H9 (cell line): ENCODE results near the gene FOXO6. TPM values are rescaled to one million over a fixed set of nuclear protein-coding genes. Genes with fewer than 3 reads are reported as not detected.

Experiments
- DNase-seq: peaks from one replicate; pipeline ENCODE4 v3.0.0-alpha.2; 2017
- H2AFZ ChIP-seq: one replicate; pipeline ENCODE4 v1.6.1; 2013; ENCODE audit warnings: mild to moderate bottlenecking, low read length, control low read depth, moderate library complexity
- H2AK5ac ChIP-seq: 2 replicates; pipeline ENCODE4 v1.6.1; 2013; ENCODE audit warnings: low read length, control low read depth, mixed read lengths; ENCODE audit not compliant: insufficient read length
- H2BK120ac ChIP-seq: one replicate; pipeline ENCODE4 v1.6.1; 2013; ENCODE audit warnings: low read depth, mild to moderate bottlenecking, low read length, control low read depth, inconsistent platforms; ENCODE audit not compliant: poor library complexity, severe bottlenecking
- H2BK12ac ChIP-seq: 2 replicates; pipeline ENCODE4 v1.6.1; 2013; ENCODE audit warnings: low read length, control low read depth, mixed read lengths, low read depth; ENCODE audit not compliant: insufficient read length
- H2BK15ac ChIP-seq: 2 replicates; pipeline ENCODE4 v1.6.1; 2013; ENCODE audit warnings: low read depth, low read length, control low read depth
- H2BK20ac ChIP-seq: one replicate; pipeline ENCODE4 v1.6.1; 2013; ENCODE audit warnings: low read depth, mild to moderate bottlenecking, low read length, control low read depth, inconsistent platforms; ENCODE audit not compliant: poor library complexity, severe bottlenecking
- H2BK5ac ChIP-seq: 2 replicates; pipeline ENCODE4 v1.6.1; 2013; ENCODE audit warnings: low read length, control low read depth, mixed read lengths; ENCODE audit not compliant: insufficient read length
- H3K14ac ChIP-seq: 2 replicates; pipeline ENCODE4 v1.6.1; 2013; ENCODE audit warnings: low read length, control low read depth; ENCODE audit not compliant: insufficient read depth
- H3K18ac ChIP-seq: 2 replicates; pipeline ENCODE4 v1.6.1; 2013; ENCODE audit warnings: low read depth, mild to moderate bottlenecking, mixed read lengths, low read length, control low read depth; ENCODE audit not compliant: insufficient read length
- H3K23ac ChIP-seq: 2 replicates; pipeline ENCODE4 v1.6.1; 2013; ENCODE audit warnings: low read length, control low read depth, mixed read lengths, low read depth; ENCODE audit not compliant: insufficient read length
- H3K23me2 ChIP-seq: 2 replicates; pipeline ENCODE4 v1.6.1; 2013; ENCODE audit warnings: low read depth, mild to moderate bottlenecking, mixed read lengths, low read length, control low read depth; ENCODE audit not compliant: insufficient read length, poor library complexity, severe bottlenecking
- H3K27ac ChIP-seq: 2 replicates; pipeline ENCODE4 v1.5.1; 2013; ENCODE audit warnings: low read length, control low read depth, mixed read lengths, low read depth; ENCODE audit not compliant: insufficient read length
- H3K27me3 ChIP-seq: 2 replicates; pipeline ENCODE4 v1.6.1; 2013; ENCODE audit warnings: low read length, control low read depth, inconsistent platforms; ENCODE audit not compliant: insufficient read depth
- H3K4ac ChIP-seq: 2 replicates; pipeline ENCODE4 v1.6.1; 2013; ENCODE audit warnings: low read depth, mild to moderate bottlenecking, control low read depth, inconsistent platforms, low read length, moderate library complexity
- H3K4me1 ChIP-seq: 2 replicates; pipeline ENCODE4 v1.6.1; 2013; ENCODE audit warnings: low read length, control low read depth, inconsistent platforms; ENCODE audit not compliant: insufficient read depth
- H3K4me2 ChIP-seq: 2 replicates; pipeline ENCODE4 v1.6.1; 2013; ENCODE audit warnings: low read length, control low read depth, mixed read lengths; ENCODE audit not compliant: insufficient read length, insufficient read depth
- H3K56ac ChIP-seq: 2 replicates; pipeline ENCODE4 v1.6.1; 2013; ENCODE audit warnings: low read depth, mild to moderate bottlenecking, mixed read lengths, low read length, control low read depth; ENCODE audit not compliant: insufficient read length
- H3K79me1 ChIP-seq: 2 replicates; pipeline ENCODE4 v1.6.1; 2013; ENCODE audit warnings: low read depth, mild to moderate bottlenecking, moderate library complexity, low read length, control low read depth, inconsistent platforms; ENCODE audit not compliant: insufficient read depth, poor library complexity, severe bottlenecking
- H3K79me2 ChIP-seq: 2 replicates; pipeline ENCODE4 v1.6.1; 2013; ENCODE audit warnings: low read length, control low read depth, inconsistent platforms; ENCODE audit not compliant: insufficient read depth
- H3K9ac ChIP-seq: 2 replicates; pipeline ENCODE4 v1.6.1; 2013; ENCODE audit warnings: low read length, control low read depth, mixed read lengths; ENCODE audit not compliant: insufficient read length; ENCODE audit errors: extremely low read depth
- H3K9me3 ChIP-seq: one replicate; pipeline ENCODE4 v1.6.1; 2013; ENCODE audit warnings: low read depth, low read length, inconsistent platforms; ENCODE audit not compliant: control insufficient read depth
- H3T11ph ChIP-seq: one replicate; pipeline ENCODE4 v1.6.1; 2013; ENCODE audit warnings: mild to moderate bottlenecking, low read length, control low read depth, inconsistent platforms
- H4K20me1 ChIP-seq: one replicate; pipeline ENCODE4 v1.6.1; 2013; ENCODE audit not compliant: control insufficient read depth, insufficient read length, insufficient read depth
- H4K5ac ChIP-seq: 2 replicates; pipeline ENCODE4 v1.6.1; 2013; ENCODE audit warnings: low read depth, mild to moderate bottlenecking, mixed read lengths, low read length, control low read depth; ENCODE audit not compliant: insufficient read length
- H4K8ac ChIP-seq: replicated peaks from 2 replicates; pipeline ENCODE4 v1.6.1; 2013; ENCODE audit warnings: low read length, control low read depth, mixed read lengths, low read depth; ENCODE audit not compliant: insufficient read length
- H4K91ac ChIP-seq: 2 replicates; pipeline ENCODE4 v1.6.1; 2013; ENCODE audit warnings: low read depth, mild to moderate bottlenecking, moderate library complexity, mixed read lengths, low read length, control low read depth; ENCODE audit not compliant: insufficient read length
- H3K27ac Mint-ChIP-seq, 3 experiments: 2 replicates in 2 of 3; 3 replicates in 1 of 3; pipeline ENCODE4 v1.8.0; 2020 to 2021; ENCODE audit warnings: mixed read lengths in 3 of 3, mild to moderate bottlenecking in 1 of 3, moderate library complexity in 1 of 3
- H3K27me3 Mint-ChIP-seq: 2 replicates; pipeline ENCODE4 v1.8.0; 2021; ENCODE audit warnings: low read depth, mild to moderate bottlenecking, moderate library complexity, mixed read lengths
- H3K36me3 Mint-ChIP-seq, 3 experiments: 2 replicates in 2 of 3; 3 replicates in 1 of 3; pipeline ENCODE4 v1.8.0; 2020 to 2021; ENCODE audit warnings: low read depth in 3 of 3, mixed read lengths in 3 of 3; ENCODE audit not compliant: insufficient read depth in 1 of 3
- H3K4me1 Mint-ChIP-seq, 2 experiments: 2 replicates each; pipeline ENCODE4 v1.8.0; 2020; ENCODE audit warnings: mixed read lengths in 2 of 2
- H3K4me3 Mint-ChIP-seq, 2 experiments: 2 replicates in 1 of 2; 3 replicates in 1 of 2; pipeline ENCODE4 v1.8.0; 2020 to 2021; ENCODE audit warnings: mild to moderate bottlenecking in 2 of 2, mixed read lengths in 2 of 2, moderate library complexity in 1 of 2
- H3K9me3 Mint-ChIP-seq, 2 experiments: 2 replicates in 1 of 2; 3 replicates in 1 of 2; pipeline ENCODE4 v1.8.0; 2020; ENCODE audit warnings: mild to moderate bottlenecking in 2 of 2, mixed read lengths in 2 of 2, moderate library complexity in 1 of 2
- WGBS: extraction: QIAGEN DNeasy Blood & Tissue Kit; methylation state at CpG from one replicate; pipeline ENCODE4 v1.1.7; 2013; ENCODE audit warnings: missing lambda C conversion rate, low lambda C conversion rate, mixed read lengths; ENCODE audit not compliant: insufficient read length; ENCODE audit errors: extremely low coverage; 5-methylcytosine and 5-hydroxymethylcytosine counted together
- total RNA-seq: library from RNA; stranded (reverse); gene quantifications from 2 replicates; pipeline ENCODE4 v1.2.1, GENCODE V29; 2021
- TF ChIP-seq, protein P1 (sequence below): fragments of 200-600 bp; sonication (generic); conservative IDR thresholded peaks from 3 replicates; pipeline ENCODE4 v1.8.0; 2021; ENCODE audit warnings: antibody characterized with exemption, mild to moderate bottlenecking

Gene FOXO6
- total RNA-seq, 1 experiment from 2014 or later = 0.83 TPM

DNA sequence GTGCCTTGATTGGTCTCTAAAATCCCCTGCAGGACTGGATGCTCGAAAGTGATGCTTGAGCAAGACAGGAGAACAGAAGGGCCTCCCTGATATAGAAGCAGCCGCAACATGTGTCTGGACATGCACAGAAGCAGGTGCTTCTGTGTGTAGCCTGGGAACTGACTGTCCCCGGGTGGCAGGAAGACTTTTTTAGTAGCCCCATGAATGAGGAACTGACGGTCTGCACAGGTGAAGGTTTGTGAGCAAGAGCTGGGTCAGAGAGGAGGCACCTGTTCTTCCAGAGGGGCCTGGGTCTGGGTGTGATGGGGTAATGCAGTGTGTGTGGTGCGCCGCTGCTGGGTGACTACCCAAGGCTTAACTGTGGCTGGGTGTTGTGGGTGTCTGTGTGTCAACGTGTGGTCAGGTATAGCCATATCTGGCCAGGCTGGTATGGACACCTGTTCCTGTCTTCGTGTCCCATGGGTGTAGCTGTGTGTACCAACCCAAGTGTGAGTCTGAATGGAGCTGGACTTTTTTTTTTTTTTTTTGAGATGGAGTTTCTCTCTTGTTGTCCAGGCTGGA lies 39.1 kb upstream of the FOXO6 start:
- Histone ChIP-seq H3K9me3 (no peaks in the 10 kb centered on the region), H3K18ac (no peak overlapping the region), H4K5ac (no peak overlapping the region), H3K4me2 (no peak overlapping the region), H3K9ac (no peak overlapping the region), H3K23ac (no peak overlapping the region), H4K8ac (no peak overlapping the region), H3K56ac (no peak overlapping the region), H3K27ac (no peak overlapping the region), H3K79me1 (no peaks in the 10 kb centered on the region), H2AK5ac (no peak overlapping the region), H2AFZ (no peak overlapping the region), H4K91ac (no peak overlapping the region), H3K4me1 (peaks cover 2% of the 10 kb centered on the region; the same call in 1 of the 2 replicates), H4K20me1 (no peaks in the 10 kb centered on the region), H3K79me2 (no peaks in the 10 kb centered on the region), H2BK12ac (no peak overlapping the region), H3K14ac (no peak overlapping the region), H2BK120ac (no peak overlapping the region), H2BK20ac (no peak overlapping the region), H3K27me3 (no peaks in the 10 kb centered on the region), H2BK15ac (no peak overlapping the region), H3T11ph (no peak overlapping the region), H2BK5ac (no peak overlapping the region), H3K23me2 (no peaks in the 10 kb centered on the region), H3K4ac (no peak overlapping the region)
- peaks cover 8 to 10% of the 10 kb centered on the region in 2 experiments for H3K4me1 Mint-ChIP-seq
- peak overlapping the region in 1 of 3 experiments; percentile 52; a peak in 1 of 7 replicates for H3K27ac Mint-ChIP-seq
- TF ChIP-seq, protein P1, sequence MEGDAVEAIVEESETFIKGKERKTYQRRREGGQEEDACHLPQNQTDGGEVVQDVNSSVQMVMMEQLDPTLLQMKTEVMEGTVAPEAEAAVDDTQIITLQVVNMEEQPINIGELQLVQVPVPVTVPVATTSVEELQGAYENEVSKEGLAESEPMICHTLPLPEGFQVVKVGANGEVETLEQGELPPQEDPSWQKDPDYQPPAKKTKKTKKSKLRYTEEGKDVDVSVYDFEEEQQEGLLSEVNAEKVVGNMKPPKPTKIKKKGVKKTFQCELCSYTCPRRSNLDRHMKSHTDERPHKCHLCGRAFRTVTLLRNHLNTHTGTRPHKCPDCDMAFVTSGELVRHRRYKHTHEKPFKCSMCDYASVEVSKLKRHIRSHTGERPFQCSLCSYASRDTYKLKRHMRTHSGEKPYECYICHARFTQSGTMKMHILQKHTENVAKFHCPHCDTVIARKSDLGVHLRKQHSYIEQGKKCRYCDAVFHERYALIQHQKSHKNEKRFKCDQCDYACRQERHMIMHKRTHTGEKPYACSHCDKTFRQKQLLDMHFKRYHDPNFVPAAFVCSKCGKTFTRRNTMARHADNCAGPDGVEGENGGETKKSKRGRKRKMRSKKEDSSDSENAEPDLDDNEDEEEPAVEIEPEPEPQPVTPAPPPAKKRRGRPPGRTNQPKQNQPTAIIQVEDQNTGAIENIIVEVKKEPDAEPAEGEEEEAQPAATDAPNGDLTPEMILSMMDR = no peak
- DNase-seq = no peak
- no peaks in the 10 kb centered on the region for H3K36me3 Mint-ChIP-seq
- H3K27me3 Mint-ChIP-seq = peaks cover 3% of the 10 kb centered on the region
- no CpG with 5 or more reads among the region's 8 CpGs for WGBS
- H3K9me3 Mint-ChIP-seq = no peaks in the 10 kb centered on the region
- no peak overlapping the region for H3K4me3 Mint-ChIP-seq
